Loucy (cell line): ENCODE results near the gene SYT6.

Experiments
- H2AFZ ChIP-seq: fragments of 200-600 bp; sonication (generic); 2 replicates; pipeline ENCODE4 v1.6.0; 2016; ENCODE audit warnings: antibody characterized with exemption, mild to moderate bottlenecking, low read length, moderate library complexity
- H3F3A ChIP-seq: fragments of 200-600 bp; 2 replicates; pipeline ENCODE4 v1.6.0; 2016; ENCODE audit warnings: antibody characterized with exemption, low read depth, mild to moderate bottlenecking
- H3K27me3 ChIP-seq: fragments of 200-600 bp; sonication (generic); 2 replicates; pipeline ENCODE4 v1.6.1; 2014; ENCODE audit warnings: low read length, mild to moderate bottlenecking; ENCODE audit not compliant: insufficient read depth, poor library complexity, severe bottlenecking
- H3K36me3 ChIP-seq: fragments of 200-600 bp; sonication (generic); 2 replicates; pipeline ENCODE4 v1.6.1; 2016; ENCODE audit warnings: low read length; ENCODE audit not compliant: insufficient read depth
- H3K4me1 ChIP-seq: fragments of 200-600 bp; sonication (generic); 2 replicates; pipeline ENCODE4 v1.5.1; 2014; ENCODE audit warnings: low read length, mild to moderate bottlenecking; ENCODE audit not compliant: insufficient read depth, poor library complexity, severe bottlenecking
- H3K4me2 ChIP-seq: fragments of 200-600 bp; sonication (generic); 2 replicates; pipeline ENCODE4 v1.6.0; 2014; ENCODE audit warnings: antibody characterized with exemption, low read length, low read depth, mild to moderate bottlenecking; ENCODE audit not compliant: poor library complexity, severe bottlenecking
- H3K4me3 ChIP-seq: fragments of 200-600 bp; sonication (generic); 2 replicates; pipeline ENCODE4 v1.5.1; 2014; ENCODE audit warnings: low read length, mild to moderate bottlenecking, mixed read lengths; ENCODE audit not compliant: poor library complexity, severe bottlenecking
- H3K79me2 ChIP-seq: fragments of 200-600 bp; sonication (generic); 2 replicates; pipeline ENCODE4 v1.6.1; 2014; ENCODE audit warnings: low read length; ENCODE audit not compliant: insufficient read depth
- H3K9ac ChIP-seq: fragments of 200-600 bp; sonication (generic); 2 replicates; pipeline ENCODE4 v1.6.0; 2014; ENCODE audit warnings: mild to moderate bottlenecking, low read depth, low read length, moderate library complexity; ENCODE audit not compliant: poor library complexity, severe bottlenecking
- H3K9me2 ChIP-seq: fragments of 200-600 bp; sonication (generic); replicated peaks from 2 replicates; pipeline ENCODE4 v1.6.1; 2016; ENCODE audit warnings: low read depth, low read length, mixed read lengths
- H3K9me3 ChIP-seq: fragments of 200-600 bp; sonication (generic); 2 replicates; pipeline ENCODE4 v1.6.1; 2014; ENCODE audit warnings: mild to moderate bottlenecking, antibody characterized with exemption, low read length, low read depth; ENCODE audit not compliant: insufficient read depth
- H4K20me1 ChIP-seq: fragments of 200-600 bp; sonication (generic); 2 replicates; pipeline ENCODE4 v1.6.0; 2014; ENCODE audit warnings: antibody characterized with exemption, low read length, mild to moderate bottlenecking; ENCODE audit not compliant: insufficient read depth, poor library complexity, severe bottlenecking
- EZH2phosphoT487 ChIP-seq: fragments of 200-600 bp; IDR thresholded peaks from 2 replicates; pipeline ENCODE4 v1.6.1; 2018; ENCODE audit warnings: antibody characterized with exemption, mild to moderate bottlenecking, moderate library complexity, borderline replicate concordance
- TF ChIP-seq, protein P1 (sequence below): fragments of 200-600 bp; sonication (generic); conservative IDR thresholded peaks from 2 replicates; pipeline ENCODE4 v1.5.1; 2014; ENCODE audit warnings: mild to moderate bottlenecking, antibody characterized with exemption, low read length

Gene SYT6

DNA sequence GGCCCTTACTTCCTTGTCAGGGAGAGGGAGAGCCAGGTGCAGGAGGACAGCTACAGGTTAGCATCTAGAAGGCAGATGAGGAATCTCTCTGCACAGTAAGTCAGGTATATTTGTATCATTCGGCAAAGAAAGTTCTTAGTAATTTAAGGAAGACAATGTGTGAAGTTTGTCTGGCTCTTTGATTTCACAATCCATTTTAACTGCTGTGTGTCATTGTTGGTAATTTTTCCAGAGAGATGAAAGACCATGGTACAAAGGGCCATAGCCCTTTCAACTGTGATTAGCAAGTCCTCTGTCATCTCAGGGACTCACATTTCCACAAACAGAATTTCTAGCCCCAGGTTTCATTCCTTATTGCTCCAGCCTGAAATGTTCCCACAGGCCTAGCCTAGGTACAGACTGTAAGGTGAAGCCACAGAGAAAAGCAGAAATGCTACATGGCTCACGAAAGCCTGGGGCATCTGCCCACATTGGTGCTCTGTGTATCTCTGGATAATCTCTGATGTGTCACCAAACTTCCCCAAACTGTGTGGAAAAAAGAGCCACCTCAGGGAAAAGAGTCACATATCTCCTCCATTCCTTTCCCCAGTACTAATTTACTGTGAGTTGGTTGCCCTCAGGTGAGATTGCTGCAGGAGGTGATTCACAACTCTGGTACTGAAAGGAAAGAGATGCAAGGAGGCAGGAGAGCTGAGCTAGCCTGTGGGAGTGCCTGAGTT is 70.6 kb downstream of the SYT6 start:
- H3F3A ChIP-seq: no peaks in the 10 kb centered on the region
- H3K4me1 ChIP-seq: no peaks in the 10 kb centered on the region

DNA sequence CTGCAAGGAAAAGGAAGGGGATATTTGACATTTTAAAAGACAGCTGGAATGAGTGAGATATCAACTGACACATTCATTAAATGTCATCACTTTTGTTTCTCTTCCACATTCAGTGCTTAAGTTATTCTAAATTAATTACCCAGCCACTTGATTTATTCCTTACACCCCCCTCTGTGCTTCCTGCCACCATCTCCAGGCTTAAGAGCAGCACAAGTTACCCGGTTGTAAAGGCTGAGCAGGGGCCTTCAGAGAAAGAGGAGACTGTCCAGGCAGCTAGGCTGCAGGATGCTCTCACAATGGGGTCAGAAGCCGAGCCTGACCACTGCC is 71.4 kb downstream of the SYT6 start:
- Histone ChIP-seq H3K9me2 (no peaks in the 10 kb centered on the region), H3K4me1 (no peaks in the 10 kb centered on the region), H3K27me3 (peaks cover 5% of the 10 kb centered on the region), H3K9me3 (no peaks in the 10 kb centered on the region), H4K20me1 (no peaks in the 10 kb centered on the region), H3K79me2 (no peaks in the 10 kb centered on the region), H3F3A (no peaks in the 10 kb centered on the region), H3K4me3 (no peak overlapping the region), H2AFZ (no peak overlapping the region), H3K4me2 (no peak overlapping the region), H3K36me3 (no peaks in the 10 kb centered on the region), H3K9ac (no peak overlapping the region)
- no peak for TF ChIP-seq EZH2phosphoT487
- TF ChIP-seq, protein P1, sequence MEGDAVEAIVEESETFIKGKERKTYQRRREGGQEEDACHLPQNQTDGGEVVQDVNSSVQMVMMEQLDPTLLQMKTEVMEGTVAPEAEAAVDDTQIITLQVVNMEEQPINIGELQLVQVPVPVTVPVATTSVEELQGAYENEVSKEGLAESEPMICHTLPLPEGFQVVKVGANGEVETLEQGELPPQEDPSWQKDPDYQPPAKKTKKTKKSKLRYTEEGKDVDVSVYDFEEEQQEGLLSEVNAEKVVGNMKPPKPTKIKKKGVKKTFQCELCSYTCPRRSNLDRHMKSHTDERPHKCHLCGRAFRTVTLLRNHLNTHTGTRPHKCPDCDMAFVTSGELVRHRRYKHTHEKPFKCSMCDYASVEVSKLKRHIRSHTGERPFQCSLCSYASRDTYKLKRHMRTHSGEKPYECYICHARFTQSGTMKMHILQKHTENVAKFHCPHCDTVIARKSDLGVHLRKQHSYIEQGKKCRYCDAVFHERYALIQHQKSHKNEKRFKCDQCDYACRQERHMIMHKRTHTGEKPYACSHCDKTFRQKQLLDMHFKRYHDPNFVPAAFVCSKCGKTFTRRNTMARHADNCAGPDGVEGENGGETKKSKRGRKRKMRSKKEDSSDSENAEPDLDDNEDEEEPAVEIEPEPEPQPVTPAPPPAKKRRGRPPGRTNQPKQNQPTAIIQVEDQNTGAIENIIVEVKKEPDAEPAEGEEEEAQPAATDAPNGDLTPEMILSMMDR: no peak

More for the DNA sequence above, 70.6 kb downstream of the SYT6 start:
- H3K9ac ChIP-seq: no peak overlapping the region
- H3K9me2 ChIP-seq: no peaks in the 10 kb centered on the region
- H3K27me3 ChIP-seq: peaks cover 5% of the 10 kb centered on the region
- no peaks in the 10 kb centered on the region for H4K20me1 ChIP-seq
- no peaks in the 10 kb centered on the region for H3K79me2 ChIP-seq
- H3K9me3 ChIP-seq: no peaks in the 10 kb centered on the region
- H2AFZ ChIP-seq: no peak overlapping the region
- no peaks in the 10 kb centered on the region for H3K36me3 ChIP-seq
- no peak overlapping the region for H3K4me2 ChIP-seq
- no peak overlapping the region for H3K4me3 ChIP-seq
- TF ChIP-seq, protein P1: no peak
- no peak for TF ChIP-seq EZH2phosphoT487

DNA sequence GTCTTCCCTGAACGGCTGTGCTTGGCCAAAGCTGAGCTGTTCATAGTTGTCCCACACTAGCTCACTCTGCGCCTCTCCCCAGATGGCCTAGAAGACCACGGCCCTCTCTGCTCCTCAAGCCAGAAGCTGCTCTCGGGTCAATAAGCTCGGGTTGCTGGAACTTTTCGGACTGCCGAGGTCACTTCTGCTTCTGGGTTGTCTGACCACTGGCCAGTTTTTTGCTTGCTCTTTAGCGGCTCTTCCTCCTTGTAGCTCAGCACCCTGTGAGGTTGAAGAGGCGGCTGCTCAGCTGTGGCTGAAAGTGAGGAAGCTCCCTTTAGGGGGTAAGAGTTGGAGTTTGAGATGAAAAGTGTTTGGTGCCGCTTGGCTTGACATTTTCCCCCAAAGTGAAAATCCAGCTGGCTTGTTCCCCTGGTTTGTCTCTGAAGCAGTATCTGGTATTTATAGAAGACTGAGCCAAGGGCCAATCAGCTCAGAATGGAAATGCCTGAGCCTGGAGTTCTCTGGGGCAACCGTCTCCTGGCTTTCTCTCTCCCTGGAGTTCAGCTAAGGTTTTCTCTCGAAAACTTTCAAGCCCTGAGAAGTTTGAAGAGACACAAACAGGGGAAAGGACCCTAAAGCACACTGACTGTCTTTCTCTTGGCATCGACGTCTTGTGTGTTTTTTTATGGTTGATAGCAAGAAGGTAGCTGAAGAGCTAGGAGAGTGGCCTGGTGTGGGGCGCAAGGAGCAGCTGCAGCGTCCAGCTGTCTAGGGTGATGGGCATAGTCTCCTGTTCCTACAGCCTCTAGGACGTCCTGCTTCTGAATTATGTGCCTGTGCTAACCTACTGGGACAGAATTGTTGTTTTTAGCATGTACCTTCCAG is 72.0 kb downstream of the SYT6 start:
- no peak overlapping the region for H2AFZ ChIP-seq
- H3K79me2 ChIP-seq: no peaks in the 10 kb centered on the region
- no peak overlapping the region for H3K4me3 ChIP-seq
- H3F3A ChIP-seq: no peaks in the 10 kb centered on the region
- H3K9ac ChIP-seq: no peak overlapping the region
- no peaks in the 10 kb centered on the region for H3K9me3 ChIP-seq
- no peaks in the 10 kb centered on the region for H3K9me2 ChIP-seq
- H3K36me3 ChIP-seq: no peaks in the 10 kb centered on the region
- peaks cover 5% of the 10 kb centered on the region for H3K27me3 ChIP-seq
- TF ChIP-seq, protein P1: no peak
- TF ChIP-seq EZH2phosphoT487: no peak
- H4K20me1 ChIP-seq: no peaks in the 10 kb centered on the region
- H3K4me1 ChIP-seq: no peaks in the 10 kb centered on the region
- no peak overlapping the region for H3K4me2 ChIP-seq
